B cell (primary cell): Measurements from ENCODE around the gene AGTR2.

Source experiments
- EZH2 ChIP-seq: IDR thresholded peaks from 2 replicates; pipeline ENCODE4 v1.6.1; 2012; ENCODE audit warnings: borderline replicate concordance, low read depth, mild to moderate bottlenecking, moderate library complexity, low read length; ENCODE audit not compliant: insufficient read depth, poor library complexity, severe bottlenecking
- TF ChIP-seq, protein P1 (sequence below): fragments of 200-600 bp; IDR thresholded peaks from one replicate; pipeline ENCODE4 v1.8.0; 2022; ENCODE audit warnings: antibody characterized with exemption, mild to moderate bottlenecking

GRCh38 chrX:116142976-116143375 is 27.6 kb upstream of the AGTR2 start:
- TF ChIP-seq, protein P1, sequence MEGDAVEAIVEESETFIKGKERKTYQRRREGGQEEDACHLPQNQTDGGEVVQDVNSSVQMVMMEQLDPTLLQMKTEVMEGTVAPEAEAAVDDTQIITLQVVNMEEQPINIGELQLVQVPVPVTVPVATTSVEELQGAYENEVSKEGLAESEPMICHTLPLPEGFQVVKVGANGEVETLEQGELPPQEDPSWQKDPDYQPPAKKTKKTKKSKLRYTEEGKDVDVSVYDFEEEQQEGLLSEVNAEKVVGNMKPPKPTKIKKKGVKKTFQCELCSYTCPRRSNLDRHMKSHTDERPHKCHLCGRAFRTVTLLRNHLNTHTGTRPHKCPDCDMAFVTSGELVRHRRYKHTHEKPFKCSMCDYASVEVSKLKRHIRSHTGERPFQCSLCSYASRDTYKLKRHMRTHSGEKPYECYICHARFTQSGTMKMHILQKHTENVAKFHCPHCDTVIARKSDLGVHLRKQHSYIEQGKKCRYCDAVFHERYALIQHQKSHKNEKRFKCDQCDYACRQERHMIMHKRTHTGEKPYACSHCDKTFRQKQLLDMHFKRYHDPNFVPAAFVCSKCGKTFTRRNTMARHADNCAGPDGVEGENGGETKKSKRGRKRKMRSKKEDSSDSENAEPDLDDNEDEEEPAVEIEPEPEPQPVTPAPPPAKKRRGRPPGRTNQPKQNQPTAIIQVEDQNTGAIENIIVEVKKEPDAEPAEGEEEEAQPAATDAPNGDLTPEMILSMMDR, result no peak
- no peak for TF ChIP-seq EZH2
